BJ (cell line): ENCODE data around the gene OR11H6. TPM values are rescaled to one million over a fixed set of nuclear protein-coding genes. Genes with fewer than 3 reads are reported as not detected.
"Not testable (repeated sequence)": the region's sequence is repeated elsewhere in the genome, so short reads cannot be mapped to it uniquely, and the experiment has no call there.

Experiments
- CTCF ChIA-PET: fragments of 350-600 bp; formaldehyde crosslinking; extraction: SDS; loops from one replicate; lab custom pipeline; 2021; ENCODE audit warnings: antibody characterized with exemption, inconsistent platforms; lab: Yijun Ruan, JAX
- POLR2A ChIA-PET: fragments of 300-600 bp; sonication (Branson Sonifier 250); formaldehyde crosslinking; extraction: SDS; loops from one replicate; lab custom pipeline; 2021; ENCODE audit warnings: antibody characterized with exemption; lab: Charles Lee
- DNase-seq: peaks from one replicate; pipeline ENCODE4 v3.0.0-alpha.2; 2011; ENCODE audit warnings: low read depth
- H3K27me3 ChIP-seq: 2 replicates; pipeline ENCODE4 v1.6.0; 2011; ENCODE audit warnings: low read length; ENCODE audit not compliant: control insufficient read depth, insufficient read depth
- H3K36me3 ChIP-seq: 2 replicates; pipeline ENCODE4 v1.5.1; 2011; ENCODE audit warnings: low read length; ENCODE audit not compliant: control insufficient read depth, insufficient read depth
- H3K4me3 ChIP-seq: 2 replicates; pipeline ENCODE4 v1.5.1; 2011; ENCODE audit warnings: low read depth, mild to moderate bottlenecking, control low read depth, low read length
- CTCF ChIP-seq: IDR thresholded peaks from 2 replicates; pipeline ENCODE4 v1.5.1; 2011; ENCODE audit warnings: low read depth, mild to moderate bottlenecking, control low read depth, inconsistent platforms, low read length, moderate library complexity; ENCODE audit not compliant: insufficient read depth
- polyA plus RNA-seq: library from polyadenylated mRNA; depleted of rRNA; stranded (reverse); fragments of >200 nt; gene quantifications from 2 replicates; pipeline ENCODE4 v1.2.3, GENCODE V29; 2011; rRNA removed
- small RNA-seq: library from RNA; depleted of rRNA; stranded (forward); fragments of <200 nt; gene quantifications from one replicate; pipeline ENCODE3, GENCODE V24; 2012; ENCODE audit warnings: low replicate concordance, low read depth; ENCODE audit not compliant: insufficient read length

OR11H6 gene
- polyA plus RNA-seq, 1 experiment = not detected

- TF ChIP-seq CTCF = no peak
- Histone ChIP-seq H3K27me3 (no peaks in the 10 kb centered on the region), H3K36me3 (no peaks in the 10 kb centered on the region), H3K4me3 (no peak overlapping the region)
- POLR2A ChIA-PET = no interaction called here
- DNase-seq = no peak
- CTCF ChIA-PET = no interaction called here
These were observed 24.2 kb downstream of the OR11H6 start for GRCh38 chr14:20247646-20248246.

GRCh38 chr14:20262642-20263128 is 39.2 kb downstream of the OR11H6 start:
- POLR2A ChIA-PET = no interaction called here
- CTCF ChIA-PET = no interaction called here
- no peak overlapping the region for H3K4me3 ChIP-seq

GRCh38 chr14:20264361-20264760 is 40.9 kb downstream of the OR11H6 start:
- H3K36me3 ChIP-seq, H3K4me3 ChIP-seq, DNase-seq, H3K27me3 ChIP-seq, POLR2A ChIA-PET: not testable (repeated sequence)
- CTCF ChIA-PET = interaction anchor here (0.6 to 1.7 kb wide), 2 partner anchors 11 to 443 kb away, joined by 3 read pairs; no protein-coding TSS in a partner anchor

More at GRCh38 chr14:20262642-20263128, 39.2 kb downstream of the OR11H6 start:
- H3K36me3 ChIP-seq = no peaks in the 10 kb centered on the region
- no peaks in the 10 kb centered on the region for H3K27me3 ChIP-seq
- DNase-seq = peak; percentile 26
- TF ChIP-seq CTCF = no peak

- Histone ChIP-seq H3K36me3 (no peaks in the 10 kb centered on the region), H3K27me3 (no peaks in the 10 kb centered on the region), H3K4me3 (no peak overlapping the region)
- no peak for DNase-seq
- TF ChIP-seq CTCF = no peak
- ChIA-PET POLR2A (no interaction called here), CTCF (no interaction called here)
These were observed 50.6 kb downstream of the OR11H6 start for GRCh38 chr14:20274062-20274461.

Small RNA genes lying within 50 kb of the gene (small RNA-seq; reads per million reads assigned to genes)
- gene GTF2IP22 = not detected

Other genes with a start within 250 kb of the OR11H6 start
- not detected in 2 replicates for gene OR4K15, start 248.1 kb upstream of the OR11H6 start, polyA plus RNA-seq
- gene OR4Q2, start 221.5 kb upstream of the OR11H6 start, polyA plus RNA-seq = not detected in 2 replicates
- gene OR4K14, start 204.4 kb upstream of the OR11H6 start, polyA plus RNA-seq = not detected in 2 replicates
- not detected in 2 replicates for gene OR4K13, start 187.7 kb upstream of the OR11H6 start, polyA plus RNA-seq
- not detected in 2 replicates for gene OR4L1, start 163.7 kb upstream of the OR11H6 start, polyA plus RNA-seq
- not detected in 2 replicates for gene OR4K17, start 113.0 kb upstream of the OR11H6 start, polyA plus RNA-seq
- gene OR4N5, start 84.9 kb upstream of the OR11H6 start, polyA plus RNA-seq = not detected in 2 replicates
- not detected in 2 replicates for gene OR11G2, start 32.8 kb upstream of the OR11H6 start, polyA plus RNA-seq
- not detected in 2 replicates for gene OR11H7, start 5.3 kb downstream of the OR11H6 start, polyA plus RNA-seq
- gene OR11H4, start 15.6 kb downstream of the OR11H6 start, polyA plus RNA-seq = not detected in 2 replicates
- gene TTC5, start 82.2 kb downstream of the OR11H6 start, polyA plus RNA-seq = 11.4 and 13.7 TPM in 2 replicates
- 41.0 and 69.8 TPM in 2 replicates for gene CCNB1IP1, start 109.6 kb downstream of the OR11H6 start, polyA plus RNA-seq
- 8.2 and 13.6 TPM in 2 replicates for gene PARP2, start 119.9 kb downstream of the OR11H6 start, polyA plus RNA-seq
- gene TEP1, start 189.8 kb downstream of the OR11H6 start, polyA plus RNA-seq = 12.2 and 12.7 TPM in 2 replicates
- 0.12 and 0.22 TPM in 2 replicates for gene KLHL33, start 212.5 kb downstream of the OR11H6 start, polyA plus RNA-seq
- gene OSGEP, start 231.1 kb downstream of the OR11H6 start, polyA plus RNA-seq = 21.2 and 28.9 TPM in 2 replicates
- 219 and 237 TPM in 2 replicates for gene APEX1, start 231.5 kb downstream of the OR11H6 start, polyA plus RNA-seq
- gene PIP4P1, start 237.7 kb downstream of the OR11H6 start, polyA plus RNA-seq = 28.6 and 38.3 TPM in 2 replicates
- 18.4 and 21.4 TPM in 2 replicates for gene PNP, start 245.7 kb downstream of the OR11H6 start, polyA plus RNA-seq